Liver (tissue), 9 donors: ENCODE measurements around the gene TRIL. TPM values are rescaled to one million over a fixed set of nuclear protein-coding genes. Genes with fewer than 3 reads are reported as not detected.

ENCODE experiments used
- DNase-seq: peaks from one replicate; pipeline ENCODE4 v3.0.0-alpha.2; 2017; ENCODE audit warnings: low spot score
- H3K27ac ChIP-seq, 2 donors: one replicate each; pipeline ENCODE4 v1.7.0; 2013; ENCODE audit warnings: inconsistent platforms in 2 of 2, low read length in 2 of 2, control low read depth in 1 of 2, low read depth in 1 of 2, mild to moderate bottlenecking in 1 of 2
- H3K27me3 ChIP-seq, 4 donors: one replicate each; pipeline versions ENCODE4 v1.6.1 to v1.7.0; 2013; ENCODE audit warnings: low read length in 3 of 4, inconsistent platforms in 1 of 4, mild to moderate bottlenecking in 1 of 4, moderate library complexity in 1 of 4; ENCODE audit not compliant: control insufficient read depth in 4 of 4, insufficient read depth in 4 of 4
- H3K36me3 ChIP-seq, 4 donors: one replicate each; pipeline versions ENCODE4 v1.6.1 to v1.7.0; 2013; ENCODE audit warnings: low read length in 3 of 4, mild to moderate bottlenecking in 3 of 4, low read depth in 1 of 4, moderate library complexity in 1 of 4; ENCODE audit not compliant: control insufficient read depth in 4 of 4, insufficient read depth in 3 of 4
- H3K4me1 ChIP-seq, 4 donors: one replicate each; pipeline versions ENCODE4 v1.6.1 to v1.7.0; 2013; ENCODE audit warnings: low read length in 3 of 4, mild to moderate bottlenecking in 3 of 4, moderate library complexity in 1 of 4; ENCODE audit not compliant: control insufficient read depth in 4 of 4, insufficient read depth in 4 of 4
- H3K4me3 ChIP-seq, 3 donors: one replicate each; pipeline versions ENCODE4 v1.6.1 to v1.7.0; 2013; ENCODE audit warnings: low read length in 3 of 3, control low read depth in 1 of 3, low read depth in 1 of 3, mild to moderate bottlenecking in 1 of 3
- H3K9ac ChIP-seq, 2 donors: one replicate each; pipeline ENCODE4 v1.7.0; 2013; ENCODE audit warnings: low read length in 2 of 2, mild to moderate bottlenecking in 2 of 2, moderate library complexity in 2 of 2, control low read depth in 1 of 2, low read depth in 1 of 2
- H3K9me3 ChIP-seq, 4 donors: one replicate each; pipeline versions ENCODE4 v1.6.1 to v1.7.0; 2013; ENCODE audit warnings: low read length in 3 of 4; ENCODE audit not compliant: control insufficient read depth in 4 of 4
- ATF3 ChIP-seq: IDR thresholded peaks from 2 replicates; pipeline ENCODE4 v1.6.1; 2016; ENCODE audit warnings: antibody characterized with exemption
- CTCF ChIP-seq: fragments of 150-350 bp; IDR thresholded peaks from 2 replicates; pipeline ENCODE4 v1.5.1; 2017; ENCODE audit warnings: improper control_type of control experiment, low read depth, low read length; ENCODE audit not compliant: missing input control
- FOXA1 ChIP-seq: IDR thresholded peaks from 2 replicates; pipeline ENCODE4 v1.6.1; 2016; ENCODE audit warnings: antibody characterized with exemption
- FOXA2 ChIP-seq: IDR thresholded peaks from 2 replicates; pipeline ENCODE4 v1.6.1; 2016; ENCODE audit warnings: antibody characterized with exemption
- GABPA ChIP-seq, 2 donors: IDR thresholded peaks in 1 of 2; conservative IDR thresholded peaks in 1 of 2; 2 replicates each; pipeline ENCODE4 v1.6.1; 2016; ENCODE audit warnings: antibody characterized with exemption in 2 of 2, mild to moderate bottlenecking in 1 of 2, moderate library complexity in 1 of 2
- HNF4A ChIP-seq, 2 donors: conservative IDR thresholded peaks; 2 replicates each; pipeline ENCODE4 v1.6.1; 2016; ENCODE audit warnings: antibody characterized with exemption in 2 of 2, mild to moderate bottlenecking in 2 of 2
- HNF4G ChIP-seq: IDR thresholded peaks from 2 replicates; pipeline ENCODE4 v1.6.1; 2016; ENCODE audit warnings: antibody characterized with exemption
- JUND ChIP-seq, 2 donors: IDR thresholded peaks; 2 replicates each; pipeline ENCODE4 v1.6.1; 2016; ENCODE audit warnings: antibody characterized with exemption in 2 of 2
- NR2F2 ChIP-seq: IDR thresholded peaks from 2 replicates; pipeline ENCODE4 v1.6.1; 2016; ENCODE audit warnings: antibody characterized with exemption
- RAD21 ChIP-seq, 2 donors: IDR thresholded peaks; 2 replicates each; pipeline ENCODE4 v1.6.1; 2016; ENCODE audit warnings: antibody characterized with exemption in 2 of 2, mild to moderate bottlenecking in 2 of 2
- RXRA ChIP-seq, 2 donors: IDR thresholded peaks; 2 replicates each; pipeline ENCODE4 v1.6.1; 2017 to 2018; ENCODE audit warnings: antibody characterized with exemption in 2 of 2, mild to moderate bottlenecking in 1 of 2
- SP1 ChIP-seq: IDR thresholded peaks from 2 replicates; pipeline ENCODE4 v1.6.1; 2018; ENCODE audit warnings: antibody characterized with exemption, mild to moderate bottlenecking
- TAF1 ChIP-seq: conservative IDR thresholded peaks from 2 replicates; pipeline ENCODE4 v1.6.1; 2016; ENCODE audit warnings: antibody characterized with exemption, mild to moderate bottlenecking
- YY1 ChIP-seq: IDR thresholded peaks from 2 replicates; pipeline ENCODE4 v1.6.1; 2016; ENCODE audit warnings: antibody characterized with exemption, mild to moderate bottlenecking
- WGBS: extraction: QIAGEN DNeasy Blood & Tissue Kit; methylation state at CpG from one replicate; pipeline ENCODE4 v1.1.7; 2013; 5-methylcytosine and 5-hydroxymethylcytosine counted together
- polyA plus RNA-seq, 2 donors: library from polyadenylated mRNA; stranded (reverse) in 1 of 2; unstranded in 1 of 2; fragments of 200-250 nt in 1 of 2; fragments of >200 nt in 1 of 2; fragmentation: Nextera tagmentation in 1 of 2; extraction: Ambion mirVana in 1 of 2; gene quantifications; one replicate each; pipeline versions ENCODE4 v1.2.1 to v1.2.3, GENCODE V29; 2013 to 2015
- total RNA-seq, 2 donors: library from RNA; depleted of rRNA; stranded (reverse); fragments of >200 nt; gene quantifications; one replicate each; pipeline ENCODE4 v1.2.3, GENCODE V29; 2014
- TF ChIP-seq, protein P1 (sequence below): IDR thresholded peaks from 2 replicates; pipeline ENCODE4 v1.6.1; 2016; ENCODE audit warnings: antibody characterized with exemption
- TF ChIP-seq, protein P2 (sequence below): IDR thresholded peaks from 2 replicates; pipeline ENCODE4 v1.6.1; 2016; ENCODE audit warnings: antibody characterized with exemption, mild to moderate bottlenecking
- donor health status: healthy.
- donor health status: healthy.
- donor health status: healthy.
- donor health status: healthy.
- donor health status: healthy.

Gene TRIL
- total and polyA plus RNA-seq, 4 donors: 0.06 to 0.67 (median 0.35) TPM

DNA sequence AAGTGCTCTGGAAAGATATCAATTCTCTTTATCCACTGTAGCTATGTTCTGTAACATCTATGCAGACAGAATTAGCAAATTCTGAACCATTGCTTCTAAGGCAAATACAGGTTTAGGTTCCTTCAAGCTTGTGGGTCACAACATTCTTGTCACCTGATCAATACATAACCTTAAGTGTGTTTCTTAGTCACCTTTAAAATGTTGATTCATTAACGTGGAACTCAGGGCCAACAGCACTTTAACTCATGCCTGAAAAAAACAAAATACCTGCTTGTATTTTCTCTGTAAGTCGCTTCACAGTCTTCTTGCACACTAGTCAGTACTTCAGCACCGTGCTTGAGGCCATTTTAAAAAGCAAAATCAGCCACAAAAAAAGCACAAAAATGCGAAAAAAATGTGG is 35.2 kb upstream of the TRIL start:
- no peak for DNase-seq
- no peak overlapping the region for H3K9ac ChIP-seq
- no peaks in the 10 kb centered on the region for H3K9me3 ChIP-seq
- H3K4me1 ChIP-seq: no peaks in the 10 kb centered on the region
- WGBS: 82% methylated on average over 4 of the region's 4 CpGs
- H3K4me3 ChIP-seq: no peak overlapping the region
- H3K27ac ChIP-seq: no peak overlapping the region
- TF ChIP-seq HNF4G (no peak), ATF3 (no peak), RXRA (IDR thresholded peaks at IDR 0.05) (no peak), SP1 (no peak), RAD21 (IDR thresholded peaks at IDR 0.05) (no peak), FOXA2 (no peak), CTCF (no peak), JUND (IDR thresholded peaks at IDR 0.05) (no peak), YY1 (no peak)
- TF ChIP-seq, protein P1, sequence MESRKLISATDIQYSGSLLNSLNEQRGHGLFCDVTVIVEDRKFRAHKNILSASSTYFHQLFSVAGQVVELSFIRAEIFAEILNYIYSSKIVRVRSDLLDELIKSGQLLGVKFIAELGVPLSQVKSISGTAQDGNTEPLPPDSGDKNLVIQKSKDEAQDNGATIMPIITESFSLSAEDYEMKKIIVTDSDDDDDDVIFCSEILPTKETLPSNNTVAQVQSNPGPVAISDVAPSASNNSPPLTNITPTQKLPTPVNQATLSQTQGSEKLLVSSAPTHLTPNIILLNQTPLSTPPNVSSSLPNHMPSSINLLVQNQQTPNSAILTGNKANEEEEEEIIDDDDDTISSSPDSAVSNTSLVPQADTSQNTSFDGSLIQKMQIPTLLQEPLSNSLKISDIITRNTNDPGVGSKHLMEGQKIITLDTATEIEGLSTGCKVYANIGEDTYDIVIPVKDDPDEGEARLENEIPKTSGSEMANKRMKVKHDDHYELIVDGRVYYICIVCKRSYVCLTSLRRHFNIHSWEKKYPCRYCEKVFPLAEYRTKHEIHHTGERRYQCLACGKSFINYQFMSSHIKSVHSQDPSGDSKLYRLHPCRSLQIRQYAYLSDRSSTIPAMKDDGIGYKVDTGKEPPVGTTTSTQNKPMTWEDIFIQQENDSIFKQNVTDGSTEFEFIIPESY: no peak
- TF ChIP-seq, protein P2, sequence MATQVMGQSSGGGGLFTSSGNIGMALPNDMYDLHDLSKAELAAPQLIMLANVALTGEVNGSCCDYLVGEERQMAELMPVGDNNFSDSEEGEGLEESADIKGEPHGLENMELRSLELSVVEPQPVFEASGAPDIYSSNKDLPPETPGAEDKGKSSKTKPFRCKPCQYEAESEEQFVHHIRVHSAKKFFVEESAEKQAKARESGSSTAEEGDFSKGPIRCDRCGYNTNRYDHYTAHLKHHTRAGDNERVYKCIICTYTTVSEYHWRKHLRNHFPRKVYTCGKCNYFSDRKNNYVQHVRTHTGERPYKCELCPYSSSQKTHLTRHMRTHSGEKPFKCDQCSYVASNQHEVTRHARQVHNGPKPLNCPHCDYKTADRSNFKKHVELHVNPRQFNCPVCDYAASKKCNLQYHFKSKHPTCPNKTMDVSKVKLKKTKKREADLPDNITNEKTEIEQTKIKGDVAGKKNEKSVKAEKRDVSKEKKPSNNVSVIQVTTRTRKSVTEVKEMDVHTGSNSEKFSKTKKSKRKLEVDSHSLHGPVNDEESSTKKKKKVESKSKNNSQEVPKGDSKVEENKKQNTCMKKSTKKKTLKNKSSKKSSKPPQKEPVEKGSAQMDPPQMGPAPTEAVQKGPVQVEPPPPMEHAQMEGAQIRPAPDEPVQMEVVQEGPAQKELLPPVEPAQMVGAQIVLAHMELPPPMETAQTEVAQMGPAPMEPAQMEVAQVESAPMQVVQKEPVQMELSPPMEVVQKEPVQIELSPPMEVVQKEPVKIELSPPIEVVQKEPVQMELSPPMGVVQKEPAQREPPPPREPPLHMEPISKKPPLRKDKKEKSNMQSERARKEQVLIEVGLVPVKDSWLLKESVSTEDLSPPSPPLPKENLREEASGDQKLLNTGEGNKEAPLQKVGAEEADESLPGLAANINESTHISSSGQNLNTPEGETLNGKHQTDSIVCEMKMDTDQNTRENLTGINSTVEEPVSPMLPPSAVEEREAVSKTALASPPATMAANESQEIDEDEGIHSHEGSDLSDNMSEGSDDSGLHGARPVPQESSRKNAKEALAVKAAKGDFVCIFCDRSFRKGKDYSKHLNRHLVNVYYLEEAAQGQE: no peak
- no peaks in the 10 kb centered on the region for H3K27me3 ChIP-seq
- H3K36me3 ChIP-seq: no peaks in the 10 kb centered on the region

GRCh38 chr7:28992798-28993197 is 34.7 kb upstream of the TRIL start:
- no peak overlapping the region for H3K9ac ChIP-seq
- no peaks in the 10 kb centered on the region for H3K27me3 ChIP-seq
- no peak overlapping the region for H3K4me3 ChIP-seq
- DNase-seq: no peak
- no peaks in the 10 kb centered on the region for H3K9me3 ChIP-seq
- WGBS: 49% methylated on average over 1 of the region's 1 CpG
- no peaks in the 10 kb centered on the region for H3K36me3 ChIP-seq
- no peak overlapping the region for H3K27ac ChIP-seq
- no peak for TF ChIP-seq GABPA (IDR thresholded peaks at IDR 0.05 in 1 of 2, conservative IDR thresholded peaks at IDR 0.05 in 1 of 2)
- TF ChIP-seq SP1: no peak
- no peak for TF ChIP-seq FOXA1
- TF ChIP-seq, protein P2: no peak
- TF ChIP-seq RAD21 (IDR thresholded peaks at IDR 0.05): no peak
- no peak for TF ChIP-seq FOXA2
- no peak for TF ChIP-seq HNF4G
- TF ChIP-seq HNF4A (conservative IDR thresholded peaks at IDR 0.05): no peak
- TF ChIP-seq, protein P1: no peak
- TF ChIP-seq NR2F2: no peak
- TF ChIP-seq JUND (IDR thresholded peaks at IDR 0.05): no peak
- no peak for TF ChIP-seq YY1
- no peak for TF ChIP-seq TAF1
- H3K4me1 ChIP-seq: no peaks in the 10 kb centered on the region
